GM19468 (cell line): ENCODE measurements around the gene CD7.

Source experiments
- ATAC-seq: cut with Tn5 transposase; IDR thresholded peaks from one replicate; pipeline ENCODE4 v1.9.1; 2021; ENCODE audit warnings: mild to moderate bottlenecking, moderate library complexity, moderate number of reproducible peaks; ENCODE audit not compliant: unreplicated experiment; ENCODE audit errors: extremely low read depth

The CD7 gene

DNA sequence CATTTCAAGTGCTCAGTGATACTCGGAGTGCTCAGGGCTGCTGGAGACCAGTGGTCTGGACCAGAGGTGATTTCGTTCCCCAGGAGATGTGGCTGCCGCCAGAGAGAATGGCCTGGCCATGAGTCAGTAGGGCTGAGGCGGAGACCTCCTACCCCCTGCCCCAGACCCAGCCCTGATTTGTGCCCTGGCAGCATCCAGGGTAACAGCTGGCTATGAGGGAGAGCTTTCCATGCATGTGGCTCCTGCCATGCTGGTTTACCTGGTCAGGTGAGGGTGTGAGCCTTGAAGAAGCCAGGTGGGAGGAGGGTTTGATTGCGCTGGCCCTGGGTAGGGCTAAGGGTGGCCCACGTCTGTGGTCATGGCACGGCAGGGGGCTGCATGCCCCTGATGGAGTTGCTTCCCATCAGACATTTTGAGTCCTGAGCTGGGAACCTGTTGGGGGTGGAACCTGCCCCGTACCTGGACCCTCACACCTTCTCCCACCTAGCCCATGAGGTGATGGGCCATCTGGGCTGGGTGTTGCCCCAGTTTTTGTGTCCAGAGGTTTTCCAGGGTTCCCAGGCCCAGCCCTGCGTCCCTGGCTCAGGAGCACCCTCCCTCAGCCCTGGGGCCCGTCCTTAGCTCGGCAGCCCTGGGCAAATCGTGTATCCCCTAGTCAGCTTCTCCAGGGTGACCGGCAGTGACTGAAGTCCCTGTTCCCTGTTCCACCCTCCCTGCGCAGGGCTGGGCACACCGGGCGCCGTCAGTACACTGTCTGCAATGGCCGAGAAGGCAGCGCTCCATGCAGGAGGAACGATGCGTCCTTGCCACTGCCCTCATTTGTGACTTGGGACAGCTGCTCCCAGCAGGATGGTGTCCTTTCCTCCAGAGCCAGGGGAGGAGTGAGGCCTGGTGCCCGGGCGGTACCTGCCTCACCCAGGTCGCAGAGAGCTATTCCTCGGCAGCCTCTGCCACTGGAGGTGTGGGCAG lies 34.9 kb downstream of the CD7 start:
- ATAC-seq = no peak

DNA sequence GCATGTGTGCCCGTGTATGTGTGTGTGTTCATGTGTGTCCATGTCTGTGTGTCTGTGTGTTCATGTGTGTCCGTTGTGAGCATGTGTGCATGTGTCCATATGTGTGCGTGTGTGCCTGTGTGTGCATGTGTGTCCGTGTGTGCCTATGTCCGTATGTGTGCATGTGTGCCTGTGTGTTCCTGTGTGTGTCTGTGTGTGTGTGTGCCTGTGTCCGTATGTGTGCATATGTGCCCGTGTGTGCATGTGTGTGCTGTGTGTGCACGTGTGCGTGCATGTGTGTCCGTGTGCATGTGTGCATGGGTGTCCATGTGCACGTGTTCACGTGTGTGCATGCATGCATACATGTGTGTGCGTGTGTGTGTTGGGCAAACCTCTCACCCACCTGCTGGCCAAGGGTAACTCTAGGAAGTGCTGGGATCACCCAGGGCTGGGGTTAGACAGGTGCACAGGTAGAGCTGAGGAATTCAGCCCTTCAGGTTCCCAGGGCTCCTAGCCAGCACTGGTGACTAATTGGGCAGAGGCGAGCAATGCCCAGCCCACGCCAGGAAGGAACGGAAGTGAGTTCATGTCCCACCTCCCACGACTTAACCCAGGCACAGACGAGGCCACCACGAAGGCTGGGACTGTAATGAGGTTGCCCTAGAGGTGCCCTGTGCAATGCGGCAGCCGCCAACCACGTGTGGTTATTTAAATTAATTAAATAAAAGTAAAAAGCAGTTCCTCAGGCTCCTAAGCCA lies 35.7 kb downstream of the CD7 start:
- no peak for ATAC-seq

DNA sequence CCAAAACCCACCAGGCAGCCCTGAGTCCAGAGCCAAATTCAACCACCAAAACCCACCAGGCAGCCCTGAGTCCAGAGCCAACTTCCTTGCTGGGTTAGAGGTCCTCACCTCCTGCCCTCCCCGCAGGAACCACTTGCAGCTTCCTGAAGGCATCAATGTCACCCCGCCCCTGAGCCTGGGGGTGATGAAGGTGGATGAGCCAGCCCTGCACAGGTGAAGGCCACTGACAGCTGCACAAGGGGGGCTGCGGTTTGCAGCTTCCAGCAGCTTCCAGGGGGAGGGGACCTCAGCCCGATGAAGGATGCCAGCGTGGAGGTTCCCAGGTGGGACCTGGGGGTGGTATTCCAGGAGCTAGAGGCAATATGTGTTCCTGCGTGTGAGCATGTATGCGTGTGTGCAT lies 36.3 kb downstream of the CD7 start:
- ATAC-seq = no peak

GRCh38 chr17:82280537-82280936 lies 36.9 kb downstream of the CD7 start:
- ATAC-seq = no peak

DNA sequence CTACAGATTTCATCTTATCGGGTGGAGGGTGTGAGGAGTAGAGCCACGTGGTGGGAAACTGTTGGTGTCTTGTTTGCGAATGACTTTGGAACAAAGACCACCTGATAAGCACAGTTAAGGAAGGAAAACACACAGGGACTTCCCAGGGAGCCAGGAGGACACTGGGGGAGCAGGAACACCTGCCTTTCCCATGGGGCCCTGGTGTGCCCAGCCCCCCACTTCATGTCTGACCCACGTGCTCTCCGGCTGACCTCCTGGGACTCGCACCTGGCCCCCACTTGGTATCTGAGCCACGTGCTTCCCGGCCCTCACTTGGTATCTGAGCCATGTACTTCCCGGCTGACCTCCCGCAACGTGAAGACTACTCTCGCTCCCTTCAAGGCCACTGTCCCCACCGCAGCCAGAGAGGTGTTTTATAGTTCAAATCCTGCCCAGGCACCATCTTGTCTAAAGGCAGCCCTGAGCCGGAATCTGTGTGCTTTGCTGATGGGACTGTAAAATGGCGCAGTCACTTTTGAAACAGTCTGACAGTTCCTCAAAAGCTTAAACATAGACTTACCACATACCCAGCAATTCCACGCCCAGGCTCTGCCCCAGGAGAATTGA lies 38.5 kb downstream of the CD7 start:
- no peak for ATAC-seq

DNA sequence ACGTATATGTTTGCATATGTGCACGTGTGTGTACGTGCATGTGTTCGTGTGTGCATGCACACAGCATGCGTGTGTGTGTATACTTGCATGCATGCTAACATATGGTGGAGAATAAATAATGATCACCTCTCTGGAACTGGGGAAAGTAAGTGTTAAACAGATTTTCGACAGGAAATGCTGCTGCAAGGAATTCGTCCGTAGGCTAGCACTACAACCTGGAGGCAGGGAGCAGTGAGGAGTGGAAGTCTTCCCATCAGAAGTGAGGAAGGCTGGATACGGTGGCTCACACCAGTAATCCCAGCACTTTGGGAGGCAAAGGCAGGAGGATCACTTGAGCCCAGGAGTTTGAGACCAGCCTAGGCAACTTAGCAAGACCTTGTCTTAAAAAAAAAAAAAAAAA lies 39.1 kb downstream of the CD7 start:
- ATAC-seq = no peak

- no peak for ATAC-seq
Observed at GRCh38 chr17:82277851-82278250, 39.6 kb downstream of the CD7 start.

DNA sequence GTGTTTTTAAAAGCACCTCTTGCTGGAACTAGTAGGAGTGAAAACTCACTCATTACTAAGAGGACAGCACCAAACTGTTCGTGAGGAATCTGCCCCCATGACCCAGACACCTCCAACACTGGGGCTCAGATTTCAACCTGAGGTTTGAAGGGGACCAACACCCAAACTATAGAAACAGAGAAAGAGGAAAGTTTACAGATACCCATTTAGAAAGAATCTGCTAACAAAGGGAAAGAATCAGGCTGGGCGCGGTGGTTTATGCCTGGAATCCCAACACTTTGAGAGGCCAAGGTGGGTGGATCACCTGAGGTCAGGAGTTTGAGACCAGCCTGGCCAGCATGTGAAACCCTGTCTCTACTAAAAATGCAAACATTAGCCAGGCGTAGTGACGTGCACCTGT lies 40.5 kb downstream of the CD7 start:
- ATAC-seq = no peak

- no peak for ATAC-seq
Observed at GRCh38 chr17:82275326-82275725, 42.1 kb downstream of the CD7 start.

GRCh38 chr17:82274134-82275020 lies 43.0 kb downstream of the CD7 start:
- no peak for ATAC-seq

- ATAC-seq = no peak
Observed at GRCh38 chr17:82273327-82274133, 43.9 kb downstream of the CD7 start, which contains the start of gene CSNK1D. Gene CSNK1D (minus strand): TSS chr17:82273700. CDS start chr17:82273381, 319 bp downstream.

DNA sequence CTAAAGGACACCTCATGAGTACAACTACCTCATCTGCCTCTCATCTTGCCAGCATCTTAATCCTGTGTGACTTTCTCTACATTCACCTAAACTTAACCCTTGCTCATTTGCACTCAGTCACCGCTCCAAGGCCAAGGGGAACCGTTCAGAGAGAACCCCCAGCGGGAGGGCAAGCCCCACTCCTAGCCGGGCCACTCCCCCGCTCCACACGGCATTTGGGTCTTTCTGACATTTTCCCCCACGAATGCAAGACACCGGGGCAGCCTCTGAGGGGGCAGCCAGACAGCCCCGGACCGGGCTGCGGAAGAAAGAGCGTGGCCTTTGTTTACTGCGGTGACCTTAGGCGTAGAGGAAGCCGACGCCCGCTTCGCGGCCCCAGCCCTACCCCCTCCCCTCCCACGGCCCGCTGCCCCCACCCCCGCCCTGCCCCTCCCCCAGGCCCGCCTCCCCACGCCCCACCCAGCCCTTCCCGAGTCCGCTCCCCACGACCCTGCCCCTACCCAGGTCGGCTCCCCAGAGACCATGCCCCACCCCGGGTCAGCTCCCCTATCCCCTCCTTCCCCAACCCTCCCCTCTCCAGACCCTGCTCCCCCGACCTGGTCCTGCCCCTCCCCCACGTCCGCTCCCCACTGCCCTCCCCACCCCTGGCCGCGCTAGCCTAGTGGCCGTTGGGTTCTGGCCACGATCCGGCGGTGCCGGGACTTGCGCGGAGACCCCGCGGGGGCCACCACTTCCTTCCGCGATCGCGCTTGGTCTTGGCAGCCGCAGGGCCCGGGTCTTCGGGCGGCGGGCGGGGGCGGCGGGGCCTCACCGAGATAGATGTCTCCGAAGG lies 44.7 kb downstream of the CD7 start:
- ATAC-seq = no peak

GRCh38 chr17:82271401-82271800 lies 46.0 kb downstream of the CD7 start:
- no peak for ATAC-seq

GRCh38 chr17:82270651-82271050 lies 46.8 kb downstream of the CD7 start:
- ATAC-seq = no peak

DNA sequence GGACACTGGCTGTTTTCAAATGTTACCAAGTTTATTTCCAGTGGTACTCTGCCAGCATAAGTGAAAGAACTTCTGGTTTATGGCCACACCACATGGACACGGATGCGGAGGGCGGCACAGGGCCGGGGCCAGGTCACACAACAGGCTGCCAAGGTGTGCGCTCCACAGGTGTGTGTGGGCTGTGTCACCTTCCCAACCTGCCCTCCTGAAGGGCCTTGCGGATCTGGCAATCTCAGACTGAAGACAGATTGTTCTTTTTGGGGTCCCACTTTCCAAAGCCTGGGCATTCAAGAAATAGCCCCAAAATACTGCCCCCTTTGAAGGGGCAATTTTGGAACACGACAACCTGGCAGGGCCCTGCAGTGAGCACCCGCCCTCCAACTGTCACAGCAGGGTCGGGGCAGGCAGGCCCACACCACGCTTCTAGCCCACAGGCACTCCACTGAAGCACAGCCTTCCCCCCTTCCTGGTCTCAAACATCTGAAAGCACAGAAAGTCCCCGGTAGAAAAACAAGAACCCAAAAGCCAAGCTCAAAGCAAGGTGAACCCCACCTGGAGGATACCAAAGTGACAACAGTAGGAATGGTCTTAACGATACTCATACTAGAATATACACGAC lies 47.4 kb downstream of the CD7 start:
- ATAC-seq = no peak

- ATAC-seq = no peak
Observed at GRCh38 chr17:82269138-82269881, 48.1 kb downstream of the CD7 start.
